K562 (cell line): ENCODE measurements around the gene SLC10A3. TPM values are rescaled to one million over a fixed set of nuclear protein-coding genes. Genes with fewer than 3 reads are reported as not detected.

ENCODE experiments used
- ATAC-seq: fragments of 200-7000 bp; cut with Tn5 transposase; 3 replicates; pipeline ENCODE4 v1.9.1; 2020; ENCODE audit warnings: moderate library complexity
- BruUV-seq: library from RNA; stranded (reverse); fragments of 400-500 nt; replicated peaks from 2 replicates; lab custom pipeline; 2021; lab: Mats Ljungman, UMichigan
- CTCF ChIA-PET: fragments of 300-600 bp; formaldehyde crosslinking; extraction: SDS; loops from one replicate; lab custom pipeline; 2021; ENCODE audit warnings: low intra/inter-chr PET ratio; lab: Yijun Ruan, JAX
- POLR2A ChIA-PET: fragments of 300-600, 350-650 bp; sonication (Branson Sonifier 250); formaldehyde crosslinking; extraction: SDS; loops from one replicate; lab custom pipeline; 2021; ENCODE audit warnings: antibody characterized with exemption, inconsistent platforms; lab: Yijun Ruan, JAX
- DNase-seq, 4 experiments: peaks; one replicate each; pipeline versions ENCODE4 v3.0.0 to v3.0.0-alpha.2; 2011 to 2018; ENCODE audit warnings: low spot score in 3 of 4, mixed read lengths in 3 of 4; ENCODE audit errors: extremely low read depth in 1 of 4
- FAIRE-seq: peaks from 2 replicates; lab custom pipeline; 2011; peaks lifted over from hg19 to GRCh38; lab: Jason Lieb, UNC
- H2AFZ ChIP-seq: 2 replicates; pipeline ENCODE4 v1.6.0; 2011; ENCODE audit warnings: low read depth, low read length, control low read depth, inconsistent platforms
- H3K27ac ChIP-seq: fragments of 200-600 bp; 3 replicates; pipeline ENCODE4 v1.8.0; 2011; ENCODE audit warnings: low read depth, mild to moderate bottlenecking, control low read depth, inconsistent platforms, low read length, moderate library complexity, mixed read lengths; ENCODE audit errors: extremely low read depth
- H3K27me3 ChIP-seq, 2 experiments: fragments of 300-600 bp in 1 of 2; 2 replicates in 1 of 2; 3 replicates in 1 of 2; pipeline versions ENCODE4 v1.6.0 to v1.8.0; 2011; ENCODE audit warnings: inconsistent platforms in 2 of 2, low read length in 2 of 2, mild to moderate bottlenecking in 1 of 2, mixed read lengths in 1 of 2, moderate library complexity in 1 of 2; ENCODE audit not compliant: control insufficient read depth in 2 of 2, insufficient read depth in 2 of 2
- H3K36me3 ChIP-seq: fragments of 300-600 bp; 3 replicates; pipeline ENCODE4 v1.8.0; 2011; ENCODE audit warnings: mild to moderate bottlenecking, low read length, inconsistent platforms; ENCODE audit not compliant: control insufficient read depth, insufficient read depth
- H3K4me1 ChIP-seq, 2 experiments: fragments of 200-600 bp in 1 of 2; replicated peaks in 1 of 2; 2 replicates in 1 of 2; 3 replicates in 1 of 2; pipeline versions ENCODE4 v1.5.1 to v1.8.0; 2011; ENCODE audit warnings: inconsistent platforms in 2 of 2, low read length in 2 of 2, mild to moderate bottlenecking in 1 of 2, mixed read lengths in 1 of 2, moderate library complexity in 1 of 2; ENCODE audit not compliant: control insufficient read depth in 2 of 2, insufficient read depth in 2 of 2
- H3K4me2 ChIP-seq: 2 replicates; pipeline ENCODE4 v1.6.1; 2011; ENCODE audit warnings: low read length, control low read depth, inconsistent platforms, mixed read lengths; ENCODE audit not compliant: insufficient read depth
- H3K4me3 ChIP-seq: fragments of 200-600 bp; sonication (generic), shearing (Covaris generic); 2 replicates; pipeline ENCODE4 v1.5.1; 2016; ENCODE audit warnings: control low read depth, inconsistent platforms
- H3K79me2 ChIP-seq: fragments of 200-600 bp; 3 replicates; pipeline ENCODE4 v1.8.0; 2011; ENCODE audit warnings: low read length, inconsistent platforms; ENCODE audit not compliant: control insufficient read depth, insufficient read depth
- H3K9ac ChIP-seq, 2 experiments: 2 replicates each; pipeline versions ENCODE4 v1.6.0 to v1.6.1; 2011; ENCODE audit warnings: low read depth in 2 of 2, low read length in 2 of 2, control low read depth in 1 of 2, inconsistent platforms in 1 of 2, mild to moderate bottlenecking in 1 of 2, mixed read lengths in 1 of 2; ENCODE audit not compliant: insufficient read depth in 1 of 2
- H3K9me1 ChIP-seq: one replicate; pipeline ENCODE4 v1.6.0; 2011; ENCODE audit warnings: inconsistent platforms, mild to moderate bottlenecking, low read length, moderate library complexity; ENCODE audit not compliant: control insufficient read depth, insufficient read depth
- H3K9me3 ChIP-seq: replicated peaks from 2 replicates; pipeline ENCODE4 v1.5.1; 2011; ENCODE audit warnings: low read depth, low read length, inconsistent platforms; ENCODE audit not compliant: control insufficient read depth, insufficient read depth
- H4K20me1 ChIP-seq: replicated peaks from 2 replicates; pipeline ENCODE4 v1.6.1; 2011; ENCODE audit warnings: low read length, inconsistent platforms, mixed read lengths; ENCODE audit not compliant: control insufficient read depth, insufficient read depth
- ATF2 ChIP-seq: sonication (generic); formaldehyde crosslinking; IDR thresholded peaks from 2 replicates; pipeline ENCODE4 v1.8.1; 2022; ENCODE audit warnings: missing genetic modification reagents
- BRD9 ChIP-seq: fragments of 450-650 bp; IDR thresholded peaks from 2 replicates; pipeline ENCODE4 v1.6.1; 2018; ENCODE audit warnings: low read depth; ENCODE audit not compliant: partially characterized antibody
- E2F4 ChIP-seq: sonication (generic); formaldehyde crosslinking; IDR thresholded peaks from 2 replicates; pipeline ENCODE4 v1.8.0; 2022; ENCODE audit warnings: mild to moderate bottlenecking, low read depth, missing genetic modification reagents
- ESRRA ChIP-seq: fragments of 450-650 bp; IDR thresholded peaks from 2 replicates; pipeline ENCODE4 v1.6.1; 2014; ENCODE audit warnings: low read depth, mild to moderate bottlenecking, moderate library complexity, borderline replicate concordance
- KDM1A ChIP-seq, 2 experiments: fragments of 450-650 bp; IDR thresholded peaks; 2 replicates each; pipeline ENCODE4 v1.6.1; 2016; ENCODE audit warnings: mild to moderate bottlenecking in 2 of 2
- KLF10 ChIP-seq: fragments of 250-450 bp; sonication (Bioruptor Pico); IDR thresholded peaks from 2 replicates; pipeline ENCODE4 v1.6.1; 2021; ENCODE audit warnings: matching md5 sums
- NELFE ChIP-seq: IDR thresholded peaks from 2 replicates; pipeline ENCODE4 v1.6.1; 2011; ENCODE audit warnings: mild to moderate bottlenecking; ENCODE audit not compliant: insufficient read depth, insufficient read length
- RBM14 ChIP-seq: fragments of 200-400 bp; formaldehyde crosslinking; IDR thresholded peaks from 2 replicates; pipeline ENCODE4 v1.6.1; 2018; ENCODE audit warnings: low read depth, mild to moderate bottlenecking, low read length, moderate library complexity, borderline replicate concordance; ENCODE audit not compliant: insufficient read depth
- SNIP1 ChIP-seq: fragments of 450-650 bp; IDR thresholded peaks from 2 replicates; pipeline ENCODE4 v1.7.1; 2017; ENCODE audit warnings: low read depth, mild to moderate bottlenecking
- TBL1XR1 ChIP-seq, 2 experiments: IDR thresholded peaks; 2 replicates each; pipeline ENCODE4 v1.6.1; 2012; ENCODE audit warnings: improper control_type of control experiment in 2 of 2, low read length in 2 of 2, mild to moderate bottlenecking in 1 of 2
- TCFL5 ChIP-seq: fragments of 250-450 bp; sonication (Bioruptor Pico); conservative IDR thresholded peaks from 2 replicates; pipeline ENCODE4 v1.6.1; 2021; ENCODE audit warnings: mild to moderate bottlenecking, moderate library complexity, matching md5 sums
- ZNF232 ChIP-seq: sonication (generic); formaldehyde crosslinking; IDR thresholded peaks from 2 replicates; pipeline ENCODE4 v1.8.0; 2022; ENCODE audit warnings: mild to moderate bottlenecking, missing genetic modification reagents
- ZNF584 ChIP-seq: fragments of 200-800 bp; sonication (Bioruptor generic); IDR thresholded peaks from 2 replicates; pipeline ENCODE4 v1.6.1; 2016; ENCODE audit warnings: low read depth, mild to moderate bottlenecking, missing genetic modification characterization, missing compliant biosample characterization
- ZNF695 ChIP-seq: fragments of 450-650 bp; formaldehyde crosslinking; IDR thresholded peaks from 2 replicates; pipeline ENCODE4 v1.4.0; 2020; ENCODE audit warnings: mild to moderate bottlenecking, moderate library complexity
- WGBS: fragments of 100-300 bp; shearing (Covaris generic); methylation state at CpG from one replicate; pipeline ENCODE4 v1.1.6; 2016; ENCODE audit warnings: low coverage, mixed read lengths; ENCODE audit not compliant: insufficient coverage; ENCODE audit errors: missing lambda C conversion rate; 5-methylcytosine and 5-hydroxymethylcytosine counted together
- in situ Hi-C: fragments of 300-500 bp; cut with MboI; formaldehyde crosslinking; loops from 4 replicates; pipeline ENCODE4 v1.15.0; 2018; ENCODE audit warnings: inconsistent platforms, mixed read lengths
- intact Hi-C: fragments of 100-400 bp; cut with micrococcal nuclease; formaldehyde crosslinking; loops from 2 replicates; pipeline ENCODE4 v1.14.2; 2022
- polyA plus RNA-seq, 8 experiments: library from polyadenylated mRNA; depleted of rRNA in 4 of 8; stranded (reverse) in 5 of 8; unstranded in 3 of 8; fragments of >200 nt; fragmentation: Nextera tagmentation in 2 of 8; fragmentation: Illumina TruSeq in 1 of 8; extraction: Ambion mirVana in 2 of 8; extraction: Trizol in 1 of 8; gene quantifications; 2 replicates each; pipeline versions ENCODE4 v1.2.1 to v1.2.3, GENCODE V29; 2011 to 2014; ENCODE audit warnings: inconsistent platforms in 1 of 8, missing spikeins in 1 of 8
- total RNA-seq, 7 experiments: library from RNA; depleted of rRNA in 6 of 7; stranded (reverse); fragments of >200 nt in 6 of 7; fragmentation: Illumina TruSeq in 2 of 7; extraction: Trizol in 2 of 7; gene quantifications; 2 replicates each; pipeline versions ENCODE4 v1.2.1 to v1.2.3, GENCODE V29; 2011 to 2021; ENCODE audit warnings: low replicate concordance in 1 of 7

SLC10A3 gene
- total and polyA plus RNA-seq, 9 of the 15 experiments (the other 6 are each of a cell fraction or from before 2014, with no cell fraction given): 5.2 to 30.6 (median 16.7) TPM

- Histone ChIP-seq H3K27ac (no peak overlapping the region), H3K9me3 (no peaks in the 10 kb centered on the region), H3K9ac (no peak overlapping the region), H3K4me2 (no peak overlapping the region), H3K79me2 (peaks cover 11% of the 10 kb centered on the region), H4K20me1 (no peaks in the 10 kb centered on the region), H3K4me3 (no peak overlapping the region), H3K9me1 (no peaks in the 10 kb centered on the region), H3K36me3 (peaks cover 39% of the 10 kb centered on the region; the same call in 2 of the 3 replicates), H2AFZ (no peak overlapping the region), H3K4me1 (peaks cover 9 to 17% of the 10 kb centered on the region in 2 experiments; a peak in 4 of 5 replicates), H3K27me3 (no peaks in the 10 kb centered on the region)
- no peak for TF ChIP-seq SNIP1
- TF ChIP-seq E2F4 (CRISPR knock-in tag): no peak
- TF ChIP-seq TBL1XR1 (IDR thresholded peaks at IDR 0.05; ENCODE audit: low read length in 2 of 2): no peak
- TF ChIP-seq ESRRA: no peak
- no peak for TF ChIP-seq KLF10 (CRISPR knock-in tag)
- no peak for TF ChIP-seq ZNF584
- no peak for TF ChIP-seq ZNF695 (CRISPR knock-in tag)
- TF ChIP-seq ZNF232 (CRISPR knock-in tag): no peak
- TF ChIP-seq KDM1A (IDR thresholded peaks at IDR 0.05): no peak
- TF ChIP-seq NELFE: no peak
- no peak for TF ChIP-seq BRD9
- TF ChIP-seq RBM14: no peak
- no peak for TF ChIP-seq TCFL5
- no peak for TF ChIP-seq ATF2 (CRISPR knock-in tag)
- intact Hi-C loops: no loop called here
- ATAC-seq: no peak
- ChIA-PET CTCF (no interaction called here), POLR2A (interaction anchor here (0.9 to 1.8 kb wide), 4 partner anchors 9 to 58 kb away, joined by 3 to 10 read pairs (median 5); partner anchors contain the start of gene SLC10A3)
- in situ Hi-C loops: no loop called here
- no peak for DNase-seq
- no TSS peak for BruUV-seq
- WGBS: 74% methylated on average over 7 of the region's 7 CpGs
- no peak for FAIRE-seq
Measured at GRCh38 chrX:154473683-154474082, 16.7 kb downstream of the SLC10A3 start.
